HL-60 (cell line): ENCODE results near the gene KCNAB1.

Experiments
- SPI1 ChIP-seq: IDR thresholded peaks from 2 replicates; pipeline ENCODE4 v1.6.1; 2012; ENCODE audit warnings: low read depth, mild to moderate bottlenecking, borderline replicate concordance
- TF ChIP-seq, protein P1 (sequence below): IDR thresholded peaks from one replicate; pipeline ENCODE4 v1.5.1; 2011; ENCODE audit warnings: low read length, control low read depth, inconsistent platforms; ENCODE audit not compliant: insufficient read depth

DNA sequence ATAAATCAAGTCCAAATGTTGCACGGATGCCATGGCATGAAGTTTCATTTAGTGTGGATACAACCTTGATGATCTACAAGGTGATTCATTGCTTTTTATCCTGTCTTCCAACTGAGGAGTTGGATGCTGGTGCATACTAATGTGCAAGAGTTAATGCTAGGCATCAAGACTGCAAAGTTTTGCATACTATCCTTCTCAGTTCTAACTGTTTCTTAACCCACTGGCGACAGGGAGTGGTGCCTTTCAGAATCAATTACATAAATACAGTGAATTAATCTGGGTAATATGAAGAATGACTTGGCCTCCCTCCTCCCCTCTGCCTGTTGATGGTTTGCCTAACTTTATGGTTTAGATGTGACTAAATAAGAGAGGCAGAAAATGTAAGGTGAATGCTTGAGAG lies 43.5 kb downstream of the KCNAB1 start:
- TF ChIP-seq, protein P1, sequence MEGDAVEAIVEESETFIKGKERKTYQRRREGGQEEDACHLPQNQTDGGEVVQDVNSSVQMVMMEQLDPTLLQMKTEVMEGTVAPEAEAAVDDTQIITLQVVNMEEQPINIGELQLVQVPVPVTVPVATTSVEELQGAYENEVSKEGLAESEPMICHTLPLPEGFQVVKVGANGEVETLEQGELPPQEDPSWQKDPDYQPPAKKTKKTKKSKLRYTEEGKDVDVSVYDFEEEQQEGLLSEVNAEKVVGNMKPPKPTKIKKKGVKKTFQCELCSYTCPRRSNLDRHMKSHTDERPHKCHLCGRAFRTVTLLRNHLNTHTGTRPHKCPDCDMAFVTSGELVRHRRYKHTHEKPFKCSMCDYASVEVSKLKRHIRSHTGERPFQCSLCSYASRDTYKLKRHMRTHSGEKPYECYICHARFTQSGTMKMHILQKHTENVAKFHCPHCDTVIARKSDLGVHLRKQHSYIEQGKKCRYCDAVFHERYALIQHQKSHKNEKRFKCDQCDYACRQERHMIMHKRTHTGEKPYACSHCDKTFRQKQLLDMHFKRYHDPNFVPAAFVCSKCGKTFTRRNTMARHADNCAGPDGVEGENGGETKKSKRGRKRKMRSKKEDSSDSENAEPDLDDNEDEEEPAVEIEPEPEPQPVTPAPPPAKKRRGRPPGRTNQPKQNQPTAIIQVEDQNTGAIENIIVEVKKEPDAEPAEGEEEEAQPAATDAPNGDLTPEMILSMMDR = no peak
- TF ChIP-seq SPI1 = no peak
